K562 (cell line): ENCODE data around the gene NYAP1. TPM values are rescaled to one million over a fixed set of nuclear protein-coding genes. Genes with fewer than 3 reads are reported as not detected.

Experiments
- CBFA2T2 ChIP-seq: fragments of 450-650 bp; conservative IDR thresholded peaks from 2 replicates; pipeline ENCODE4 v1.6.1; 2017; ENCODE audit warnings: mild to moderate bottlenecking
- CCNT2 ChIP-seq: IDR thresholded peaks from 2 replicates; pipeline ENCODE4 v1.6.1; 2011; ENCODE audit warnings: borderline replicate concordance, low read depth, mild to moderate bottlenecking, moderate library complexity, mixed read lengths, low read length; ENCODE audit not compliant: insufficient read length; ENCODE audit errors: extremely low read depth
- KLF10 ChIP-seq: fragments of 250-450 bp; sonication (Bioruptor Pico); IDR thresholded peaks from 2 replicates; pipeline ENCODE4 v1.6.1; 2021; ENCODE audit warnings: matching md5 sums
- KLF16 ChIP-seq: IDR thresholded peaks from 2 replicates; pipeline ENCODE4 v1.6.1; 2016; ENCODE audit warnings: antibody characterized with exemption
- MEF2D ChIP-seq: conservative IDR thresholded peaks from 2 replicates; pipeline ENCODE4 v1.6.1; 2016; ENCODE audit warnings: low read depth, missing genetic modification characterization, missing compliant biosample characterization
- NBN ChIP-seq: fragments of 450-650 bp; IDR thresholded peaks from 2 replicates; pipeline ENCODE4 v1.6.1; 2016; ENCODE audit warnings: low read depth, mild to moderate bottlenecking
- POLR2G ChIP-seq: fragments of 200-400 bp; formaldehyde crosslinking; IDR thresholded peaks from 2 replicates; pipeline ENCODE4 v1.6.1; 2017; ENCODE audit warnings: low read depth, mild to moderate bottlenecking, antibody characterized with exemption, low read length, moderate library complexity
- RUNX1 ChIP-seq: sonication (generic); IDR thresholded peaks from 2 replicates; pipeline ENCODE4 v1.6.1; 2016; ENCODE audit warnings: antibody characterized with exemption, low read depth
- SMAD2 ChIP-seq: fragments of 150-350 bp; IDR thresholded peaks from 2 replicates; pipeline ENCODE4 v1.6.1; 2014; ENCODE audit warnings: low read depth, mild to moderate bottlenecking, low read length
- polyA plus RNA-seq, 8 experiments: library from polyadenylated mRNA; depleted of rRNA in 4 of 8; stranded (reverse) in 5 of 8; unstranded in 3 of 8; fragments of >200 nt; fragmentation: Nextera tagmentation in 2 of 8; fragmentation: Illumina TruSeq in 1 of 8; extraction: Ambion mirVana in 2 of 8; extraction: Trizol in 1 of 8; gene quantifications; 2 replicates each; pipeline versions ENCODE4 v1.2.1 to v1.2.3, GENCODE V29; 2011 to 2014; ENCODE audit warnings: inconsistent platforms in 1 of 8, missing spikeins in 1 of 8
- total RNA-seq, 7 experiments: library from RNA; depleted of rRNA in 6 of 7; stranded (reverse); fragments of >200 nt in 6 of 7; fragmentation: Illumina TruSeq in 2 of 7; extraction: Trizol in 2 of 7; gene quantifications; 2 replicates each; pipeline versions ENCODE4 v1.2.1 to v1.2.3, GENCODE V29; 2011 to 2021; ENCODE audit warnings: low replicate concordance in 1 of 7
- TF ChIP-seq, protein P1 (sequence below): sonication (generic); formaldehyde crosslinking; IDR thresholded peaks from 2 replicates; pipeline ENCODE4 v1.8.0; 2022; ENCODE audit warnings: missing genetic modification reagents, mild to moderate bottlenecking, borderline replicate concordance
- TF ChIP-seq, protein P2 (sequence below), 2 experiments: fragments of 450-650 bp; formaldehyde crosslinking in 1 of 2; IDR thresholded peaks; 2 replicates each; pipeline versions ENCODE4 v1.4.0 to v1.6.1; 2014 to 2020; ENCODE audit warnings: mild to moderate bottlenecking in 2 of 2, borderline replicate concordance in 1 of 2, low read depth in 1 of 2
- TF ChIP-seq, protein P3 (sequence below), 2 experiments: fragments of 450-650 bp in 1 of 2; sonication (generic) in 1 of 2; formaldehyde crosslinking in 1 of 2; IDR thresholded peaks in 1 of 2; conservative IDR thresholded peaks in 1 of 2; 2 replicates each; pipeline versions ENCODE4 v1.6.1 to v1.8.1; 2016 to 2023; ENCODE audit warnings: mild to moderate bottlenecking in 2 of 2, moderate library complexity in 2 of 2, inconsistent platforms in 1 of 2, missing genetic modification reagents in 1 of 2
- TF ChIP-seq, protein P4 (sequence below): fragments of 250-450 bp; sonication (Bioruptor Pico); IDR thresholded peaks from 2 replicates; pipeline ENCODE4 v1.6.1; 2021; ENCODE audit warnings: mild to moderate bottlenecking
- TF ChIP-seq, protein P5 (sequence below): IDR thresholded peaks from 2 replicates; pipeline ENCODE4 v1.6.1; 2014; ENCODE audit warnings: antibody characterized with exemption

The NYAP1 gene
- total and polyA plus RNA-seq, 9 of the 15 experiments (the other 6 are each of a cell fraction or from before 2014, with no cell fraction given): 0.11 to 0.88 (median 0.22) TPM; not detected in 2

DNA sequence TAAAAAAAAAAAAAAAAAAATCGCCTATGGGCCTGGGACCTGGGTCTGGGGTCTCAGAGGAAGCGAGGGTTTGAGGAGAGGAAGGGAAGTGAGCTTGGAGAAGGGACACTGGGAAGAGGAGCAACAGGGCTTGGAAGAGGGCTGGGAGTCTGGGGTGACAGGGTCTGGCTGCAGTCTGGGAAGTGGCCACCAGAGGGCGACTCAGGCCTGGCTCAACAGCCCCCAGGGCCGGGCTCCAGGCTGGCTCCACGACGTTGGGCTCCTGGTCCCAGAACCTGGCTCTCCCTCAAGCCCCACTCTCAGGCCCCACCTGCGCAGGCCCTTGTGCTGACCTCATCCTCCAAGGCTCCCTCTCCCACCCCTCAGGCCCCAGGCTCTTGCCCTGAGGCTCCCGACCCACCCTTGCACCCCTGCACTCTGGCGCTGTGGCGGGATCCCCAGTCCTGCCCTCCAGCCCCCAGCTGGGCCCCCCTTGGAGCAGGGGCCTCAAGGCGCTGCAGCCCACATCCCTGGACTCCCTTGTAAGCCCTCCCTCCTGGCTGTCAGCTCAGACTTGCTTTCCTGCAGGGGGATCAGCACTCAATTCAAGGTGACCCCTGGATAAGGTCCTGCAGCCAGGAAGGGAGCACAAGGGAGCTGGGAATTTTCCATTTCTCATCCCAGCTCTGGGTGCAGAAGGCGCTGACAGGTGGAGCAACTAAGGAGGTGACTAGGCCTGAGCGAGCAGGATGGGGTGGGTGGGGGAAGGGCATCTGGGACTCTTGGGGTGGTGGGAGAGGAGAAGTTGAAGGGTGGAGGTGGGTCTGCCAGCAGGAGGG, 14.3 kb upstream of the NYAP1 start (continued):
- TF ChIP-seq KLF10 (CRISPR knock-in tag) (no peak), SMAD2 (no peak), POLR2G (peak; percentile 73), CBFA2T2 (no peak), MEF2D (tag) (no peak), KLF16 (peak; percentile 53), NBN (no peak), RUNX1 (no peak), CCNT2 (peak; percentile 31)
- TF ChIP-seq, protein P1, sequence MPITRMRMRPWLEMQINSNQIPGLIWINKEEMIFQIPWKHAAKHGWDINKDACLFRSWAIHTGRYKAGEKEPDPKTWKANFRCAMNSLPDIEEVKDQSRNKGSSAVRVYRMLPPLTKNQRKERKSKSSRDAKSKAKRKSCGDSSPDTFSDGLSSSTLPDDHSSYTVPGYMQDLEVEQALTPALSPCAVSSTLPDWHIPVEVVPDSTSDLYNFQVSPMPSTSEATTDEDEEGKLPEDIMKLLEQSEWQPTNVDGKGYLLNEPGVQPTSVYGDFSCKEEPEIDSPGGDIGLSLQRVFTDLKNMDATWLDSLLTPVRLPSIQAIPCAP: 0 out of 2 replicates have a peak, but pooled peaks have one; percentile 4
- TF ChIP-seq, protein P2, sequence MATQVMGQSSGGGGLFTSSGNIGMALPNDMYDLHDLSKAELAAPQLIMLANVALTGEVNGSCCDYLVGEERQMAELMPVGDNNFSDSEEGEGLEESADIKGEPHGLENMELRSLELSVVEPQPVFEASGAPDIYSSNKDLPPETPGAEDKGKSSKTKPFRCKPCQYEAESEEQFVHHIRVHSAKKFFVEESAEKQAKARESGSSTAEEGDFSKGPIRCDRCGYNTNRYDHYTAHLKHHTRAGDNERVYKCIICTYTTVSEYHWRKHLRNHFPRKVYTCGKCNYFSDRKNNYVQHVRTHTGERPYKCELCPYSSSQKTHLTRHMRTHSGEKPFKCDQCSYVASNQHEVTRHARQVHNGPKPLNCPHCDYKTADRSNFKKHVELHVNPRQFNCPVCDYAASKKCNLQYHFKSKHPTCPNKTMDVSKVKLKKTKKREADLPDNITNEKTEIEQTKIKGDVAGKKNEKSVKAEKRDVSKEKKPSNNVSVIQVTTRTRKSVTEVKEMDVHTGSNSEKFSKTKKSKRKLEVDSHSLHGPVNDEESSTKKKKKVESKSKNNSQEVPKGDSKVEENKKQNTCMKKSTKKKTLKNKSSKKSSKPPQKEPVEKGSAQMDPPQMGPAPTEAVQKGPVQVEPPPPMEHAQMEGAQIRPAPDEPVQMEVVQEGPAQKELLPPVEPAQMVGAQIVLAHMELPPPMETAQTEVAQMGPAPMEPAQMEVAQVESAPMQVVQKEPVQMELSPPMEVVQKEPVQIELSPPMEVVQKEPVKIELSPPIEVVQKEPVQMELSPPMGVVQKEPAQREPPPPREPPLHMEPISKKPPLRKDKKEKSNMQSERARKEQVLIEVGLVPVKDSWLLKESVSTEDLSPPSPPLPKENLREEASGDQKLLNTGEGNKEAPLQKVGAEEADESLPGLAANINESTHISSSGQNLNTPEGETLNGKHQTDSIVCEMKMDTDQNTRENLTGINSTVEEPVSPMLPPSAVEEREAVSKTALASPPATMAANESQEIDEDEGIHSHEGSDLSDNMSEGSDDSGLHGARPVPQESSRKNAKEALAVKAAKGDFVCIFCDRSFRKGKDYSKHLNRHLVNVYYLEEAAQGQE (IDR thresholded peaks at IDR 0.05; ENCODE audit: borderline replicate concordance): peak; percentile 87
- TF ChIP-seq, protein P2 (CRISPR knock-in tag; IDR thresholded peaks at IDR 0.05; ENCODE audit: low read depth): 0 out of 2 replicates have a peak, but pooled peaks have one; percentile 22
- TF ChIP-seq, protein P3, sequence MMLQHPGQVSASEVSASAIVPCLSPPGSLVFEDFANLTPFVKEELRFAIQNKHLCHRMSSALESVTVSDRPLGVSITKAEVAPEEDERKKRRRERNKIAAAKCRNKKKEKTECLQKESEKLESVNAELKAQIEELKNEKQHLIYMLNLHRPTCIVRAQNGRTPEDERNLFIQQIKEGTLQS (IDR thresholded peaks at IDR 0.05): peak; percentile 18; the same call in 1 of the 2 replicates
- TF ChIP-seq, protein P3 (CRISPR knock-in tag; conservative IDR thresholded peaks at IDR 0.05): 0 out of 2 replicates have a peak, but pooled peaks have one; percentile 31
- TF ChIP-seq, protein P4, sequence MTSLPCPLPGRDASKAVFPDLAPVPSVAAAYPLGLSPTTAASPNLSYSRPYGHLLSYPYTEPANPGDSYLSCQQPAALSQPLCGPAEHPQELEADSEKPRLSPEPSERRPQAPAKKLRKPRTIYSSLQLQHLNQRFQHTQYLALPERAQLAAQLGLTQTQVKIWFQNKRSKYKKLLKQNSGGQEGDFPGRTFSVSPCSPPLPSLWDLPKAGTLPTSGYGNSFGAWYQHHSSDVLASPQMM (CRISPR knock-in tag): no peak
- TF ChIP-seq, protein P5, sequence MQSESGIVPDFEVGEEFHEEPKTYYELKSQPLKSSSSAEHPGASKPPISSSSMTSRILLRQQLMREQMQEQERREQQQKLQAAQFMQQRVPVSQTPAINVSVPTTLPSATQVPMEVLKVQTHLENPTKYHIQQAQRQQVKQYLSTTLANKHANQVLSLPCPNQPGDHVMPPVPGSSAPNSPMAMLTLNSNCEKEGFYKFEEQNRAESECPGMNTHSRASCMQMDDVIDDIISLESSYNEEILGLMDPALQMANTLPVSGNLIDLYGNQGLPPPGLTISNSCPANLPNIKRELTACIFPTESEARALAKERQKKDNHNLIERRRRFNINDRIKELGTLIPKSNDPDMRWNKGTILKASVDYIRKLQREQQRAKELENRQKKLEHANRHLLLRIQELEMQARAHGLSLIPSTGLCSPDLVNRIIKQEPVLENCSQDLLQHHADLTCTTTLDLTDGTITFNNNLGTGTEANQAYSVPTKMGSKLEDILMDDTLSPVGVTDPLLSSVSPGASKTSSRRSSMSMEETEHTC: no peak
